HG03342 (cell line): ENCODE data around the gene ARHGEF7.
A peak's percentile ranks its signal among the peaks of the same experiment; 100 is the strongest.

Experiments used
- ATAC-seq: cut with Tn5 transposase; IDR thresholded peaks from one replicate; pipeline ENCODE4 v1.9.1; 2021; ENCODE audit warnings: mild to moderate bottlenecking, moderate library complexity; ENCODE audit not compliant: unreplicated experiment

The ARHGEF7 gene

GRCh38 chr13:111295886-111296285 lies 180.8 kb downstream of the ARHGEF7 start:
- no peak for ATAC-seq

GRCh38 chr13:111296417-111296816 lies 181.3 kb downstream of the ARHGEF7 start:
- ATAC-seq: no peak

DNA sequence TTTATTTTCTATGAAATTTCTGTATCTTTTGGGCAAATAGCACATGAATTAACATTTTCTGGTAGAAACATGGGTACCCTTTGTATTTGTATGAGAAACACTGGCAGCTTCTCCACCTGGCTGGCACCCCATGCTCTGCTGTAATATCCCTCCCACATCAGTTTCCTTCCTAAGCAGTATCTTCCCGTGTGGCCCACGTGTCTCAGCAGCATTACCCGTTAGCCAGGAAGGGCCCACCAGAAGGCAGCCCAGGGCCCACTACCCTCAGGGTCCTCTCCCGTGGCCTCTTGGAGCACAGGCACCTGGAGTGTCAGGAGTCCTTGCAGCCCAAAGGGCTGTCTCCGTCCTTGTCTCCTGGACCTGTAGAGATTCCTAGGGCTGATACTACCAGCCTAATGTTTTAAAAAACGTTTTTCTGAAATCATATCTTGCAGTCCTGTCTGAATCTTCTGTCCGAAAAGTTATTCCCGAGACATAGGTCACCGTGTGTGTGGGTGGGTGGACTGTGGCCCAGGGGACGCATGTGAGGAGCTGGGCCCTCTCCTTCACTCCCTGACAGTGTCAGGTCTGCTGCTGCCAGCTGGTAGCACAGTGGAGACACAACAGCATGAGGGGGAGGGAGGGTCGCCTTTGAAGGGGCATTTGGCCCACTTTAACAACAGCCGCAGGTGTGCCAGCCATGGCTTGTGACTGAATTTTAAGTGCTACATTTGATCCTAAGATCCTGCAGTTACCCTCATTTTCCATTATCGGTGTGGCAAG lies 183.3 kb downstream of the ARHGEF7 start:
- no peak for ATAC-seq

GRCh38 chr13:111302045-111302726 lies 187.1 kb downstream of the ARHGEF7 start:
- no peak for ATAC-seq

DNA sequence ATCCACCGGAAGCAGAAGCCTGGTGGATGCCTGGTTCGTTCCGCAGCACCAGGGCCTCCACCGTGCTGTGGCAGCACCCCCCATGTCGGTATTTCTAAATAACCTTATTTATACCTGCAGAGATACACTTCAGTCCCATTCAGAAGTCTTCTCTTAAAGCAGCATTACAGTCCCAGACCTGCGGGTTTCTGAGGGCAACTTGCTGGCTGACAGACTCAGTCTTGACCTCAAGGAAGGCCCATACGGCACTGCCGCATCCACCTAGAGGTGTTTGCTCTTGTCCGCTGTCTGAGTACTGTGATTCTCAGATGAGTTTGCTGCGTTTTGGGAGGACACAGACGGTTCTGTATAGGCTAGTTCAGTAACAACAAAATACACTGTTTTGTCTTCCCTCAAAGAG lies 188.4 kb downstream of the ARHGEF7 start:
- no peak for ATAC-seq

- peak; percentile 81 for ATAC-seq
Measured at GRCh38 chr13:111304041-111304544, 189.0 kb downstream of the ARHGEF7 start.

DNA sequence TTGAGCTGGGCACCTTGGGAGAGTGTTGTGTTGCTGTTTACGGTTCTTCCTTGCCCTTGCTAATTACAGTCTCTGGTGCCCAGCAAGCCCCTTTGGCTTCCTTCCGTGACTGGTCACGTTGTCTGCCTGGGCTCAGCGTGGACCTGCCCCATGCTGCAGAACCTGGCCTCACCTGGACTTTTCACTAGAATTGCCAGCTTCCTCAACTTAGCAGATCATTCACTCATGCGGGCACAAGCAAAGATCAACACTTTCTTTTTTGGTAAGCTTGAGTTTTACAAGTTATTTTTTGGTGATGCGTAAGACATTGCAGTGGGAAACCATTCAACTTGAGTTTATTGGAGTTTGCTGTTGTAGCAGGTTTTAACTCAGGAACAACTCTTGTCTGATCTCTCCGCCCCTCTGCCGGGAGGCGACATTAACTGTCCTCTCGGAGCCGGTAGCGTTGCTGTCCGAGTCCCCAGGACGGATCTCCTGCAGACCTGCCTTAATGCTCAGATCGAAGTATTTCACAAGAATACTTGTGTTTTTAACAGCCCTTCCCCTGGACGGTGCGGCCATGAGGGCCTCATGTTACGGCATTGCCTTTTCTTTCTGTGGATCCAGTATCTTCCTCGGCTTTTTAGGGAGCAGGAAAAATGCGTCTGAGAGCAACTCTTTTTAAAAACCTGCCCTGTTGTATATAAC lies 189.6 kb downstream of the ARHGEF7 start:
- ATAC-seq: no peak

- no peak for ATAC-seq
Measured at GRCh38 chr13:111312944-111313590, 198.0 kb downstream of the ARHGEF7 start.

GRCh38 chr13:111313911-111314425 lies 198.9 kb downstream of the ARHGEF7 start:
- no peak for ATAC-seq

DNA sequence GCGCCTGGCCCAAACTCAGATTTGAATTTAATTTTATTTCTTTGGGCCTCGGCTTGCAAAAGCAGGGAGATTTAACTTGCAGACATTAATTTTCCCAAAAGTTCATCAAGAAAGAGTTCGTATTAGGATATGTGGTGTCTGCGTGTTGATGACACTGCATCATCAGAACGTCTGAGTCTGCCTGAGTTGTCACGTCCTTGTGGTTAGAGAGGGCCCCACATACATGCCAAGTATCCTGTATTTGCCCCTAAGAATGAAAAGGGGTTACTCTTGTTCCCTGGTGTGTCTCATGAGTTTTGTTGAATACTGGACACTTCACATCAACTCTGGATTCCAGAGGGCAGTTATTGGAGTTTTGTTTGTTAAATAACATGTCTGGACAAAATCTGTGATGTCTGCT lies 199.7 kb downstream of the ARHGEF7 start:
- ATAC-seq: no peak

- ATAC-seq: no peak
Measured at GRCh38 chr13:111315347-111315995, 200.4 kb downstream of the ARHGEF7 start.

- no peak for ATAC-seq
Measured at GRCh38 chr13:111316161-111316730, 201.1 kb downstream of the ARHGEF7 start.

- ATAC-seq: no peak
Measured at GRCh38 chr13:111317042-111317550, 202.0 kb downstream of the ARHGEF7 start.

GRCh38 chr13:111317571-111318345 lies 202.6 kb downstream of the ARHGEF7 start:
- ATAC-seq: no peak

DNA sequence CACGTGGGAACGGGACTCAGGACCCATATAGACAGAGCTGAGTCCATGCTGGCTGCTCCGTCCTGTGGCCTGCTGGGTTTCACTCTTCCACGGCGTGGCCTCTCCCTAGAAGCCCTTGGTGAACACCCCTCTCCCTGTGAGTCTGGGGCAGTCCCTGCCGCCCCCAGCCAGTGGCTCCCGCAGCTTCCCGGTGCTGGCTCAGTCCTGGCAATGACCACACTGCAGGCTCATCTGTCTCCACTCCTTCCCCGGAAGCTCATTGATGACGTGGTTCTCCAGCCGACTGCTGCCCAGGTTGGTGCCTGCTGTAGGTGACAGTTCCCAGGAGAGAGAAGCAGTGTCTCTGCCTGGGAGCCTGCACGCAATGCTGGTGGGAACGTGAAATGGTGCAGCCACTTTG lies 203.3 kb downstream of the ARHGEF7 start:
- ATAC-seq: no peak

DNA sequence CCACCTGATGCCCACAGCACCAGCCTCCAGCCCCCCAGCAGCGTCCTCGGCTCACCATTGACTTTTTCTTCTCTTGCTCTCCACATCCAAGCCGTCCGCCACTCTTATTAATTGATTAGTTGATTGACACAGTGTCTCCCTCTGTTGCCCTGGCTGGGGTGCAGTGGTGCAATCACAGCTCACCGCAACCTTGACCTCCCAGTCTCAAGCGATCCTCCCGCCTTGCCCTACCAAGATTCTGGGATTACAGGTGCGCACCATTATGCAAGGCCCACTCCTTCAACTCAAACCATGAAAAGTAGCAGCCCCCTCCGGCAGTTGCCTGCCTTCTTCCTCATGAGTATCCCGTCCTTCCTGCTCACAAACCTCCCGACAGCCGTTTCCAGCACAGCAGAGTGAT lies 204.4 kb downstream of the ARHGEF7 start:
- no peak for ATAC-seq

DNA sequence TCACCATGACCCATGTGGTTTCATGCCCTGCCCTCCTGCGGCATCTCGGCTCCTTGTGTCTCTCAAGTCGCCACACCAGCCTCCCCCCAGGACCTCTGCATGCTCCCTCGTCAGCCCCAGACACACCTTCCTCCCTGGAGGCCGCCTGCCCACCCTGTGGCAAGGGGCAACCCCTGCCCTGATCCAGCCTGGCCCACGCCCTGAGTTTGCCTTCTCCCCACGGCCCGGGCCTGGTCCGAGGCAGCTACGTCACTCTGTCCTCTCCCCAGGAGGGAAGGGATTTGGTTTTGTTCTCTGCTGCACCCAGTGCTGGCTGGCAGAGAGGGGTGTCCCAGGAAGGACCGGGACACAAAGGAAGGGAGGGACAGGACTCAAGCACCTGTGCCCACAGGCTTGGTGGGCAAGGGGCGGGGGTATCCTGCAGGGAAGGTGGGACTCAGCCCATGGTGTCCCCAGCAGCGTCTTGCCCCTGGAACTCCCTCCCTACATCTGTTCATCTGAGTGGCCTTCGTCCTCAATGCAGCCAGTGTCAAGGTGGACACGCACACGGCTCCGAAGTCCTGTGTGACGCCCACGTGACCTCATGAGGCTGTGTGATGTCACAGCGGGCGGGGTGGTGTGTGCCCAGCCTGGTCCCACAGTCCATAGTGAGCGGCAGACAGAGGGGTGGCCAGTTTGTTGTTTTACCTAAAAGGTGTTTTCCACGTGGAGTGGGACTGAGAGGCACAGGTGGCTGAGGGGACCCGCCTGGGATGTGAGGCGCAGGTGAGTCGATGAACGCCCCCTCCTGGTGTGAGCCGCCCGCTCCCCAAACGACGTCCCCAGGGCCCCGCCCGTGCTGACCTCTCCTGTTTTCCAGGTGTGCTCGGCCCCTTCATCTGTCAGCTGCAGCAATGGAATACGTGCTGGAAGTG lies 205.1 kb downstream of the ARHGEF7 start, which contains the start of gene TEX29:
Gene TEX29, plus strand, starts transcription at position 645 of the 914 bp plus-strand sequence. Its CDS starts 249 bp downstream, at position 894.
- no peak for ATAC-seq
